AG04450 (cell line): ENCODE data around the gene SLC8A2. TPM values are rescaled to one million over a fixed set of nuclear protein-coding genes. Genes with fewer than 3 reads are reported as not detected.
"Not testable (repeated sequence)": the region's sequence is repeated elsewhere in the genome, so short reads cannot be mapped to it uniquely, and the experiment has no call there.

Source experiments
- CTCF ChIA-PET: fragments of 300-600, 350-600 bp; formaldehyde crosslinking; extraction: SDS; loops from one replicate; lab custom pipeline; 2022; ENCODE audit warnings: antibody characterized with exemption, inconsistent platforms; lab: Charles Lee
- POLR2A ChIA-PET: fragments of 350-600 bp; formaldehyde crosslinking; extraction: SDS; loops from one replicate; lab custom pipeline; 2021; ENCODE audit warnings: antibody characterized with exemption, inconsistent platforms; lab: Yijun Ruan, JAX
- DNase-seq: peaks from one replicate; pipeline ENCODE4 v3.0.0-alpha.2; 2011; ENCODE audit warnings: low read depth, low spot score
- H3K27ac ChIP-seq: one replicate; pipeline ENCODE4 v1.5.1; 2012; ENCODE audit warnings: low read depth, low read length, control low read depth
- H3K27me3 ChIP-seq: one replicate; pipeline ENCODE4 v1.6.0; 2012; ENCODE audit warnings: low read length; ENCODE audit not compliant: control insufficient read depth, insufficient read depth
- H3K4me3 ChIP-seq: 2 replicates; pipeline ENCODE4 v1.5.1; 2011; ENCODE audit warnings: mild to moderate bottlenecking, low read depth, low read length, control low read depth
- H3K9me3 ChIP-seq: 2 replicates; pipeline ENCODE4 v1.5.1; 2012; ENCODE audit warnings: low read length; ENCODE audit not compliant: control insufficient read depth, insufficient read depth
- polyA plus RNA-seq: library from polyadenylated mRNA; depleted of rRNA; stranded (reverse); fragments of >200 nt; gene quantifications from 2 replicates; pipeline ENCODE4 v1.2.3, GENCODE V29; 2011
- TF ChIP-seq, protein P1 (sequence below): IDR thresholded peaks from 2 replicates; pipeline ENCODE4 v1.5.1; 2011; ENCODE audit warnings: low read depth, low read length, control low read depth, inconsistent platforms

Gene SLC8A2
- polyA plus RNA-seq, 1 experiment: 0.05 TPM

DNA sequence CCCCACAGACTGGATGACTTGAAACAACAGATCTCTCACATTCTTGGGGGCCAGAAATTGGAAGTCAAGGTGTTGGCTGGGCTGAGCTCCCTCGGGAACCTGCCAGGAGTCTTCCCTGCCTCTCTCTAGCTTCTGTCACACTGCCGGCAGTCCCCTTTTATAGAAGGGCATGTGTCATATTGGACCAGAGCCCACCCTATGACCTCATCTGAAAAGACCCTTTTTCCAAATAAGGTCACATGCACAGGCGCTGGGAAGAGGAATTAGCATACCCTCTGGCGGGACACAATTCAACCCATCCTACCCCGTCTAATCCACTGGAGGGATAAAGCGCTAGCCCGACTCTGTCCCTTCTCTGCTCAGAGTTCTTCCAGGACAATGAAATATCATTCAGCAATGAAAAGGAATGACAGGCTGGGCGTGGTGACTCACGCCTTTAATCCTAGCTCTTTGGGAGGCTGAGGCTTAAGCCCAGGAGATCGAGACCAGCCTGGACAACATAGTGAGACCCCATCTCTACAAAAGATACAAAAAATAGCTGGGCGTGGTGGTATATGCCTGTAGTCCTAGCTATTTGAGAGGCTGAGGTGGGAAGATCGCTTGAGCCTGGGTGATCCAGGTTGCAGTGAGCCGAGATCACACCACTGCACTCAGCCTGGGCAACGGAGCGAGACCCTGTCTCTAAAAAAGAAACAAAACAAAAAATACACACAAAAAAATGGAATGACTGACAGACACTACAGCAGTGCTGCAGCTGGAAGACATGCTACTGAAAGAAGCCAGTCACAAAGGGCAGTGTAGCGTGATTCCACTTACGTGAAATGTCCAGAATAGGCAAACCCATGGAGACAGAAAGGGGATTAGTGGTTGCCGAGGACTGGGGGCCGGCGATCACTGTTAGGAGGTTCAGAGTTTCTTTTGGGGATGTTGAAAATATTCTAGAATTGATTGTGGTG, 80.9 kb downstream of the SLC8A2 start:
- Histone ChIP-seq H3K27ac (no peak overlapping the region), H3K4me3 (no peak overlapping the region), H3K9me3 (no peaks in the 10 kb centered on the region), H3K27me3 (peaks cover 3% of the 10 kb centered on the region)
- DNase-seq: no peak
- ChIA-PET CTCF (interaction anchor here (0.5 to 4.7 kb wide), 23 partner anchors 9 to 180 kb away, joined by 3 to 121 read pairs (median 5); partner anchors contain the start of genes DHX34 and MEIS3), POLR2A (interaction anchor here (0.8 to 1.0 kb wide), 2 partner anchors 94 to 116 kb away, joined by 3 read pairs; partner anchors contain the start of gene INAFM1)
- TF ChIP-seq, protein P1, sequence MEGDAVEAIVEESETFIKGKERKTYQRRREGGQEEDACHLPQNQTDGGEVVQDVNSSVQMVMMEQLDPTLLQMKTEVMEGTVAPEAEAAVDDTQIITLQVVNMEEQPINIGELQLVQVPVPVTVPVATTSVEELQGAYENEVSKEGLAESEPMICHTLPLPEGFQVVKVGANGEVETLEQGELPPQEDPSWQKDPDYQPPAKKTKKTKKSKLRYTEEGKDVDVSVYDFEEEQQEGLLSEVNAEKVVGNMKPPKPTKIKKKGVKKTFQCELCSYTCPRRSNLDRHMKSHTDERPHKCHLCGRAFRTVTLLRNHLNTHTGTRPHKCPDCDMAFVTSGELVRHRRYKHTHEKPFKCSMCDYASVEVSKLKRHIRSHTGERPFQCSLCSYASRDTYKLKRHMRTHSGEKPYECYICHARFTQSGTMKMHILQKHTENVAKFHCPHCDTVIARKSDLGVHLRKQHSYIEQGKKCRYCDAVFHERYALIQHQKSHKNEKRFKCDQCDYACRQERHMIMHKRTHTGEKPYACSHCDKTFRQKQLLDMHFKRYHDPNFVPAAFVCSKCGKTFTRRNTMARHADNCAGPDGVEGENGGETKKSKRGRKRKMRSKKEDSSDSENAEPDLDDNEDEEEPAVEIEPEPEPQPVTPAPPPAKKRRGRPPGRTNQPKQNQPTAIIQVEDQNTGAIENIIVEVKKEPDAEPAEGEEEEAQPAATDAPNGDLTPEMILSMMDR: no peak

DNA sequence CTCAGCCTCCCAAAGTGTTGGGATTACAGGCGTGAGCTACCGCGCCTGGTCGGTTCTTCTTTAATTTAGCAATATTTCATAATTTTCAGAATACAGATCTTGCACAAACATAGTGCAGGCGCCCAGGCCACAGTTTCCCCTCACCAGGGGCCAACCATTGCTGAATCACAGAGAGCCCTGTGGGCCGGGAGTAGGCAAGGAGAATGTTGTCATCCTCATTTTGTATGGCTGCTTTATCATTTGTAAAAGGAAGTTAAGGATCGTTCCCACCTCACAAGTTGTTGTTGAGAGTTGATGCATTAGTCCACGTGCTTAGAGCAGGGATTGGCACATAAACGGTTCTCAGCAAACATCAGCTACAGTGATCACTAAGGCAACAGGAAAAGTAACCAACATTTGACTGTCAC, 82.5 kb downstream of the SLC8A2 start:
- DNase-seq: no peak
- TF ChIP-seq, protein P1: no peak
- CTCF ChIA-PET: interaction anchor here (0.8 to 4.7 kb wide), 3 partner anchors 19 to 93 kb away, joined by 3 to 121 read pairs (median 4); partner anchors contain the start of gene DHX34
- no peak overlapping the region for H3K4me3 ChIP-seq
- POLR2A ChIA-PET: no interaction called here
- no peak overlapping the region for H3K27ac ChIP-seq
- no peaks in the 10 kb centered on the region for H3K9me3 ChIP-seq
- H3K27me3 ChIP-seq: no peaks in the 10 kb centered on the region

DNA sequence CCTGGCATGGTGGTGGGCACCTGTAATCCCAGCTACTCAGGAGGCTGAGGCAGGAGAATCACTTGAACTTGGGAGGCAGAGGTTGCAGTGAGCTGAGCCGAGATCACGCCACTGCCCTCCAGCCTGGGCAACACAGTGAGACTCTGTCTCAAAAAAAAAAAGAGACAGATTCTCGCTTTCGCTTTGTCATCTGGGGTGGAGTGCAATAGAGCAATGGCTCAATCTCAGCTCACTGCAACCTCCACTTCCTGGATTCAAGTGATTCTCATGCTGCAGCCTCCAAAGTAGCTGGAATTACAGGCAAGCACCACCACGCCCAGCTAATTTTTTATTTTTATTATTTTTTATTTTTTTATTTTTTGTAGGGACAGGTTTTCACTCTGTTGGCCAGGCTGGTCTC, 83.0 kb downstream of the SLC8A2 start:
- not testable (repeated sequence) for DNase-seq, H3K4me3 ChIP-seq, H3K9me3 ChIP-seq, H3K27ac ChIP-seq, H3K27me3 ChIP-seq
- CTCF ChIA-PET: interaction anchor here (0.8 to 4.7 kb wide), 2 partner anchors 40 to 92 kb away, joined by 4 to 121 read pairs; partner anchors contain the start of gene DHX34
- POLR2A ChIA-PET: interaction anchor here (0.7 kb wide), 1 partner anchor 100 kb away, joined by 3 read pairs; no protein-coding TSS in a partner anchor

DNA sequence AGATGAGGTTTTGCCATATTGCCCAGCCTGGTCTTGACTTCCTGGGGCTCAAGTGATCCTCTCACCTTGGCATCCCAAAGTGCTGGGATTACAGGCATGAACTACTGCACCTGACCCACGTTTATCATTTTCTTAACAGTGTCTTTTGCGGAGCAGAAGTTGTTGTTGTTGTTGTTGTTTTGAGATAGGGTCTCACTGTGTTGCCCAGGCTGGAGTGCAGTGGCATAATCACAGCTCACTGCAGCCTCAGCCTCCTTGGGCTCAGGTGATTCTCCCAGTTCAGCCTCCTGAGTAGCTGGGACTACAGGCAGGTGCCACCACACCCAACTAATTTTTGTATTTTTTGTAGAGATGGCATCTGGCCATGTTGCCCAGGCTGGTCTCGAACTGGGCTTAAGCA, 84.1 kb downstream of the SLC8A2 start:
- DNase-seq, H3K27me3 ChIP-seq, H3K4me3 ChIP-seq, POLR2A ChIA-PET, H3K9me3 ChIP-seq, H3K27ac ChIP-seq, CTCF ChIA-PET: not testable (repeated sequence)

DNA sequence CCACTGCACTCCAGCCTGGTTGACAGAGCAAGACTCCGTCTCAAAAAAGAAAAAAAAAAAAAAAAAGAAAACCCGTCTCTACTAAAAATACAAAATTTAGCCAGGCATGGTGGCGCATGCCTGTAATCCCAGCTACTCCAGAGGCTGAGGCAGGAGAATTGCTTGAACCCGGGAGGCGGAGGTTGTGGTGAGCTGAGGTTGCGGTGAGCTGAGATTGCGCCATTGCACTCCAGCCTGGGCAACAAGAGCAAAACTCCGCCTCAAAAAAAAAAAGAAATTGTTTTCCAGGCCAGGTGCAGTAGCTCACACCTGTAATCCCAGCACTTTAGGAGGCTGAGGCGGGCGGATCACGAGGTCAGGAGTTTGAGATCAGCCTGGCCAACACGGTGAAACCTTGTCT, 85.1 kb downstream of the SLC8A2 start:
- H3K9me3 ChIP-seq, H3K27me3 ChIP-seq, H3K4me3 ChIP-seq, POLR2A ChIA-PET, H3K27ac ChIP-seq, DNase-seq: not testable (repeated sequence)
- CTCF ChIA-PET: interaction anchor here (0.6 to 1.2 kb wide), 2 partner anchors 82 to 98 kb away, joined by 3 to 5 read pairs; no protein-coding TSS in a partner anchor

DNA sequence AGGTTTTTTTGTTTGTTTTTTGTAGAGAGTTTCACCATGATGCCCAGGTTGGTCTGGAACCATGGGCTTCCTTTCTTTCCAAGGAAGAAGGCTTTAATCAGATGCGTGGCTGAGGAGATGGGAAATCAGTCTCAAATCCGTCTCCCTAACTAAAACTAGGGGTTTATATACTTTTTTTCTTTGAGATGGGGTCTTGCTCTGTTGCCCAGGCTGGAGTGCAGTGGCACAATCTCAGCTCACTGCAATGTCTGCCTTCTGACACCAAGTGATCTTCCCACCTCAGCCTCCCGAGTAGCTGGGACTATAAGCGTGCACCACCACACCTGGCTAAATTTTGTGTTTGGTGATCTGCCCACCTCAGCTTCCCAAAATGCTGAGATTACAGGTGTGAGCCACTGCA, 87.2 kb downstream of the SLC8A2 start:
- DNase-seq, H3K4me3 ChIP-seq, H3K27me3 ChIP-seq, H3K27ac ChIP-seq, H3K9me3 ChIP-seq, POLR2A ChIA-PET: not testable (repeated sequence)
- CTCF ChIA-PET: interaction anchor here (1.1 to 1.5 kb wide), 2 partner anchors 36 to 100 kb away, joined by 5 to 6 read pairs; partner anchors contain the start of gene DHX34

DNA sequence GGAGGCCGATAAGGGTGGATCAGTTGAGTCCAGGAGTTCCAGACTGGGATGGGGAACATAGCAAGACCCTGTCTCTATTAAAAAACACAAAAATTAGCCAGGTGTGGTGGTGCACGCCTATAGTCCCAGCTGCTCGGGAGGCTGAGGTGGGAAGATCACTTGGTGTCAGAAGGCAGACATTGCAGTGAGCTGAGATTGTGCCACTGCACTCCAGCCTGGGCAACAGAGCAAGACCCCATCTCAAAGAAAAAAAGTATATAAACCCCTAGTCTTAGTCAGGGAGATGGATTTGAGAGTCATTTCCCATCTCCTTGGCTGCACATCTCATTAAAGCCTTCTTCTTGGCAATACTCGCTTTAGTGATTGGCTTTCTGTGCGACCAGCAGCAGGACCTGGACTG, 87.8 kb downstream of the SLC8A2 start:
- DNase-seq, H3K27ac ChIP-seq, H3K27me3 ChIP-seq, POLR2A ChIA-PET, H3K9me3 ChIP-seq, H3K4me3 ChIP-seq, CTCF ChIA-PET: not testable (repeated sequence)
